NCI-H345 treated with DMSO at 0.1 percent for 48 hours (cell line): ENCODE results near the gene EPHA6.

Experiments used
- DNase-seq: peaks from one replicate; lab custom pipeline; 2025; ENCODE audit not compliant: unreplicated experiment; lab: John Stamatoyannopoulos, UW

Gene EPHA6

DNA sequence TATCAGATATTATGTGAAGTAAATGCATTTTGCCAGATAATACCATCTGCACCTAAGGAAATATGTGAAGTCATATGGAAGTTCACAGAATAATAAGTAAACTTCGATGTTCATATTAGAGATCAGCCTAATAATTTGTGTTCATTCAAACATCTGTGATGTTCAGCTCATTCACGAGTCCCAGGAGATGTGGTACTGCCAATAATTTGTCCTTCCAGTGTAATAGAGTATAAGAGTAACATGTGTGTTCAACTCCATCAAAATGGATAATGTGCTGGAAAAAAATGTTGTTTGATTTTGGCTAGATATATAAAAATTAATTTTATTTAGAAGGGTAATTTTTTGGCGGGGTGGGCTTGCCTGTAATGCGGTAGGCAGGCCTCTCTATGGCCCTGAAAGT, 874.7 kb downstream of the EPHA6 start:
- no peak for DNase-seq

DNA sequence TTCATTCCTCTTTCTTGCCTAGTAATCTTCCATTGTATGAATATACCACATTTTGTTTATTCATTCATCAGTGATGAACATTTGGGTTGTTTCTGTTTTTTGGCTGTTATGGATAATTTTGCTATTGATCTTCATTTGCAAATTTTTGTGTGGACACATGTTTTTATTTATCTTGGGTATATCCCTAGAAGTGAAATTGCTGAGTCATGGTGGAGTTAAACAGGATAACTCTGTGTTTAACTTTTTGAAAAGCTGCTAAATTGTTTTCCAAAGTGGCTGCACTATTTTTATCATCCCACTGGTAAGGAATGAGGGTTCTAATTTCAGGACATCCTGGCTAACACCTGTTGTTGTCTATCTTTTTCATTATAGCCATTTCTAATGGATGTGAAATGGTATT, 875.6 kb downstream of the EPHA6 start:
- no peak for DNase-seq

DNA sequence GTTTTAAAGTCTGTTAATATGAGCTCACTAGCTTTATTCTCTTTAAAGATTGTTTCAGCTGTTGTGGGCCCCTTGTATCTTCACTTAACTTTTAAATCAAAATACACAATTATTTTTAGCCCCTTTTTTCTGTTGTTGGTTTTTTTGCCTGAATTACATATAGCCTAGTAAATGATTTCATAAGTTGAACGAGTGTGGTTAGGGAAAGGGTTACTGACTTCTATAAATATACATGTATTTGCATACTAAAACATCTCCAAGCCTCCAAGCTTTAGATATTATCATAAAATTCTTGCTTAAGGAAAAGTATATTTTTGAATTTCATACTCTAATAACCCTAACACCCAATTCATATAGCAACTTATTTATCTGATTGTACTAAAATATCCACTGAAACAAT, 877.0 kb downstream of the EPHA6 start:
- DNase-seq = no peak

DNA sequence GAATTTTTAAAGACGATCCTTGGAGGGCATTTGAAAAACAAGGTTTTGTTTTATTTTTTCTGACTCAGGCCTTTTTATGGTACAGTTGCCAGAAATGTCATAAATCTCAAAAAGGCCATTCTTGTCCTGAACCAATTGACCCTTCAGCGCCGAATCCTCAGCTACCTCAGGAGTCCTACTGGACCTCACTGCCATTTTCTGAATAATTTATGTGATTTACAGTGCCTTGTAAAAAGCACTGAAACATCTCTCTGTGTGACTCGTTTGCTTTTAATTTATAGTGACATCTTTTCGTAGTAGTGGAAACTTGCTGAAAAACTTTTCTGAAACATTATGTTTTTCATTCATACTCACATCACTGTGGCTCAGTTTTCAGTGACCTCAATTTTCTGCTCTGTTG, 878.0 kb downstream of the EPHA6 start:
- DNase-seq = no peak

DNA sequence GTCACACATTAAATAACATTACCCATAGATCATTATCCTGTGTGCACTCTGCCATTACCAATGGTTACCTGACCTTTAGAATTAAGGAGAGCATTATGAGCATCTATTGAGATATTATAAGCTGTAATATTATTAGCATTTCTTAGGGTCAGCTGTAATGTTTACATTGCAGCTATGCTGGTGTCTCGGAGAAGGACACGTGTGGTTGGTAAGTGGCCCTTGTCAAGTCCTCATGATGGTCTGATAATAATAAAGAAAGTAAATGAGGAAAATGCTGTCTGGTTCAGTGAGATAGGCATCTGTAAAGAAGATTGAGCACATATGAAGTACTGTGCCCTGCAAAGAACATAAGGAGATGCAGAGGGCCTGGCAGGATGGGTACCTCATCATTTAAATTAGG, 878.4 kb downstream of the EPHA6 start:
- DNase-seq = no peak

DNA sequence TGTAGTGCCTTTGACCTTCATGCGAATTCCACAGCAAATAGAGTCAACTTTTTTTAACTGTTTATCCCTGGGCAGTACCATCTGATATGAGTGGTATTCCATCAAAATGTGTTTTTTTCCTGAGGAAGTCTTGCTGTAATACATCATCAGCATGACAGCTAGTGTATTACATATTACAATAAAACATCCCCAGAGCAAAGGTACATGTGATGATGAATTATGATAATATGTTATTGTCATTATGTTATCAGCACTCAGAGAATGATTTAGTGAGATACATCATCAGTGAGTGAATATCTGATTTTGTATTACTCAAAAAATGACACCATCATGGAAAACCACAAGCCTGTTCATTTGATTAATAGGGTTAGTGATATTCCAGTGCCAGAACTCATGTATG, 880.5 kb downstream of the EPHA6 start:
- DNase-seq = no peak

DNA sequence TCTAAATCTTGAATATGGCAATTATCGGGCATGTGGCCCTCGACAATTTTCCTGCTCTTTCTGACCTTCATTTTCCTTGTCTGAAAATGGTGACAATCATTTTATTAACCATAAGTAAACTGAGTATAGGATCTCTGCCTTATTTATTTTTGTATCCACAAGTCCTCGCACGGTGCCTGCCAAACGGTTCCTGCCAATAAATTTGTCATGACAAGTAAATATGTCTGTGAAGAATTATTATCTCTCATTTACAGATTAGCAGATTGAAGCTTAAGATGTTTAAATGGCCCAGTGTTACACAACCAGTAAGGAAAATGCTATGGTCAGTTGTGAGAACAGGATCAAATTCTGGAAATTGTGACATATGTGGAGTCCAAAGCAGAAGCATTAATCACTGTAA, 884.3 kb downstream of the EPHA6 start:
- DNase-seq = no peak

DNA sequence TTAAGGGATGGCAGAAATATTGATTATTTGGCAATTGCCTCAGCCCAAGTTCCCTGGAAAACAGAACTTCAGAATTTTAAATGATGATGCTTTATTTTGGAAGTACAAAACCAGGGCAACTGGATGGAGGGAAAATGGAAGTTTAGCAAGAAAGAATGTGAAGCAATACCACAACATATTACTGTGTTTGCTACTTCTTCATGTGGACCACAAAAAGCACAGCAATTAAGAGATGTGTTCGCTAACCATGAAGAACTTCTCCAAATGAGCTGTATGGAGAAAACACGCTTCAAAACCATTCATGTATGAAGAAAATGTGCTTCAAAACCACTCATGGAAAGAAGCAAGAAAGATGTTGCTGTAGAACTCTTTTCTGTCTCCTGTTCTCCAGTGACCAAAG, 885.5 kb downstream of the EPHA6 start:
- no peak for DNase-seq

DNA sequence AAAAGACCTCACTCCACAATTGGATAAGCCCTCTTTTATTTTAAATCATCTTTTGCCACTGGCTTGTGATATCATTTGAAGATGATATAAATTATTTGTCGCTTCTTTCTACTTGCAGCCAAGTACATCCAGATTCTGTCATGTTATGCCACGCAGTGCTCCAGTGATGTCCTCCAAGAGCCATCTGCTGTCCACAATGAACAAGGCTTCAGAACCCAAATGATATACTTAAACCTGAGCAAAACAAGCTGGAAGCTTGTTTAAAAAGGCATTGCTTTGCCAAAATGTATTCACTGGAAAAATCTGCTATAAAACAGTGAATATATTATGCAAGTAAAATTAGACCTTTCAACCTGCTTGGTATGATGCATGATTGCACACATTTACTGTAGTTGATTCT, 891.4 kb downstream of the EPHA6 start:
- DNase-seq = no peak

DNA sequence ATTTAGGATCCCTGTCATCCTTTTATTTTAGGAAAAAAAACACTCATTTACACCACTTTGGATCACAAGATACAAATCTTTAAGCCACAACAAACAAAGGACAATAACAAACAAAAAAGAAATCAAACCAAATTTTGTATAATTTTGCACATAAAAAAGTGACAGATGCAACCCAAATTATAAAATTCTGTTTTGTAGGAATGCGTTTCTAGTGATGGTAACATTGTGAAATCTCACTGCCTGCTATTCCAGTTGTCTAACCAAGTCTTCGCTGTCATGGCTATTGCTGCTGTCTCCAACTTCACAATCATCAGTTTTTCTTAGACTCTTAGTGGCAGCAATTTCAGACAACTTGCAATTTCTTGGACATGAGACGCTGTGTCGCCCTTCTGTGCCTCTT, 891.8 kb downstream of the EPHA6 start:
- no peak for DNase-seq

DNA sequence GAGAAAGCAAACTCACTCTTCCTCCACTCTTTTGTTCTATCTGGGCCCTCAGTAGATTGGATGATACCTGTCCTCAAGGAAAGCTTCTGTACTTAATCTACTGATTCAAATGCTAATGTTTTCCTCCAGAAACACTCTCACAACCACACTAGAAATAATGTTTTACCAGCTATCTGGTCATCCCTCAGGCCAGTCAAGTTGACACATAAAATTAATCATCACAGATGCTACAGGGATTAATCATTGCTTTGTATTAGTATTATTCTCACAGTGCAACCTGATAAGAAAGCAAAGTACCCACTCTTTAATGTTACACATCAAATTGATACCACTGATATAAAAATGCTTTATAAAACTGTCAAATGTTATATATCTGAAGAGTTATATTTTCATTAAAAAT, 897.3 kb downstream of the EPHA6 start:
- no peak for DNase-seq

DNA sequence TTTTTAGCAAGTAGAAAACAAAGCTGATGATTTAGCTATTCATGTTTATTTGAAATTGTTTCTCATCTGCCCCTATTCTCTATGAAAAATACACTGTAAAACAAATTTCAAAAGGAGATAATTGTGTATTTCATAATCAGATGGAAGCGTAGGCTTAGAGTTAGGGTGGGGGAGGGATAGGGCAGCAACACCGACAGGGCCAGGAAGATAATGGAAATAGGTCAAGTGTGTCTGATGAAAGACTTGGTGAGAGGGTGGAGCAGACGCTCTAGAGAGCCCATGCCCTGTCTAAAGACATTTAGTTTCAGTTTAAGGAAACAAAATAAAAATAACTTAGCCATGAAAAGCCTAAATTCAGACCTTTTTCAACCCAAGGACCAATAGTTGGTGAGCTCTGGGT, 898.5 kb downstream of the EPHA6 start:
- no peak for DNase-seq

DNA sequence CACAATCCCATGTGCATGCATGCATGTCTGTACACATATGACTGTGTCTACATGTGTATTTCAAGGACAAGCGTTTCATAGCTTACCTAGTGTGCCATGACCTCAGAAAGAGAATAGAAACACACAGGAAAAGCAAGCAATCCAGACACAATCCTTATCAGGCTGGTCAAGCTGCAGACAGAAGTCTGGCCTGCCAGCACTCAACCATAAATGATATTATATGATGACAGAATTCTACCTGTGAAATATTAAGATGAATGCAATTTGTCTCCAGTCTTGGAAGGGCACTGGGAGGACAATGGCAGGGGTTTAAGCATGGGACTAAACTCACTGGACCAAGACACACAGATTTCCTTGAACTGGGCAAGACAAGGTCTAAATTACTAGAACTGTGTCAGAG, 899.2 kb downstream of the EPHA6 start:
- DNase-seq = no peak

DNA sequence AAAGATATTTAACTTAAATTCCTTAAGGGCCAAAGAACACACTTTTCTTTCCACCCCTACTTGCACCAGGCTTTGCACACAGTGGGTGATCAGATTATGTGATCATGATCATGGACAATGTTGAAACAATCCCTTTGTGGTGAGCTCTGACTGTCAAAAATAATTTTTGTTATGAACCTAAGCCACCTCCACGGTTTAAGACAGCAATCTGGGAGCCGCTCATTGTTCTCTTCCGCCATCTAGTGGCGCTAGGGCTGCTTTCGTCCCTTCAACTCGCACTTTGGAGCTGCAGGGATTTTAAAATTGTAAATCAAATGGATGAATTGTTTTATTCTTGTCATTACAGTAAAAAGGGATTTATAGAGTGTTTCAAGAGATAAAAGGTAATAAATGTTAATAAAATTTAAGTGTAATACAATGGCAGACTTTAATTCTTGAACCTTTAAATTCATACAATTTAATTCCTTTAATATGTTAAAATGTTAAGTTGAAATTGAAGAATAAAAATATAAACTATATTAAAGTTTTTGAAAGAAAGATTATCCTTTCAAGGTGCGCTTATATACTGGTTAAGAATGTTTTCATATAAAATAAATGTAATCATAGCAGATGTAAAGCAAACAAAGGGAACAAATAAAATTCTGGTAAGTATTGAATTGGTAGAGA, 904.9 kb downstream of the EPHA6 start:
- peak; percentile 16 for DNase-seq

DNA sequence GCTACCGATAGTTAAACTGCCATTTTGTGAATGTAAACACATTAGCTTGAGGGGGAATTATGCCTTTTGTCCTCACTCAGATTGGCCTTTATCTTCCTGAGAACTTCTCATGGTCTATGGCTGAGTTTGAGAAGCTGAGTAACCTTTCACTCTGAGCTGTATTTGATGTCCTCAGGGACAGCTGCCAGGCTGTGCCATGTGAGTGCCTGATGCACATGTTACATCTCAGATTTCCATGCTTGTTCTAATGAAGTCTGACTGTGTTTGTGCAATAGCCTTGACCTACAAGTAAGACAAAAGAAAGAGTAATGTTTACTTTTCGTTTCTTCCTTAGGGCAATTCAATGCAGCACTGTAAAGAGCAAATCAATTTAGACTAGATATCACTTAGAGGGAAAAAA, 906.0 kb downstream of the EPHA6 start:
- DNase-seq = peak; percentile 66

DNA sequence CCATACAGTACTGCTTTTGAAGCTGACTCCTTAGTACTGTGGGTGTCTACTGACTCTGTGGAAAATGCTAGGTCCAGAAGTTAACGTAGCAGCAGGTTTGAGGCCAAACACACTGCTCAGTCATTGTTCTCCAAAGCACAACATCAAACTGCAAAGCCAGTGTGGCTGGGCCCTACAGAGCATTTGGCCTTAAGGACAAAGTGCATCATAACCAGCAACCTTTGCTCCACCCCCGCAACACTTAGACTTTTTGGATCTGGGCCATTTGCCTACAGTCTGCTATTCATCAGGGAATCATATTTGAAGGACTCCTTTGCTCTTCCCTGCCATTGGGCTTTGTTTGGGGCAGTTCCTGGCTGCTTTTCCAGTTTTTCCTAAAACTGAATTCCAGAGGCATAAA, 907.1 kb downstream of the EPHA6 start:
- no peak for DNase-seq

DNA sequence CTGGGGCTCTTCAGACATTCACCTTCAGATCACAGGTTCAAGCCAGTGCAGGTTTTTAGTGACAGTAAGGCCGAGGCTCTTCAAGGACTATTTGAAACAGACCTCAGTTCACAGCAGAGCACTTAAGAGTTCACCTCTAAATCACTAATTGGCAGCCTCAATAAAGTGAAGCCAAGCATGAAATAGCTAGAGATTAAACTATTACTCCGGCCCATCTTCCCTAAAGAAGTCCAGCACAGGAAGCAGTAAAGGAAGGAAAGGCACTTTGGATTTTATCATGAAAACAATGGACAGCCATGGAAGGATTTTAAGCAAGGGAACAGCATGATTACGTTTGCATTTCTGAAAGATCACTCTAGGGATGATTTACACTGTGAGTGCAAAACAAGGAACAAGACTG, 922.5 kb downstream of the EPHA6 start:
- DNase-seq = no peak

DNA sequence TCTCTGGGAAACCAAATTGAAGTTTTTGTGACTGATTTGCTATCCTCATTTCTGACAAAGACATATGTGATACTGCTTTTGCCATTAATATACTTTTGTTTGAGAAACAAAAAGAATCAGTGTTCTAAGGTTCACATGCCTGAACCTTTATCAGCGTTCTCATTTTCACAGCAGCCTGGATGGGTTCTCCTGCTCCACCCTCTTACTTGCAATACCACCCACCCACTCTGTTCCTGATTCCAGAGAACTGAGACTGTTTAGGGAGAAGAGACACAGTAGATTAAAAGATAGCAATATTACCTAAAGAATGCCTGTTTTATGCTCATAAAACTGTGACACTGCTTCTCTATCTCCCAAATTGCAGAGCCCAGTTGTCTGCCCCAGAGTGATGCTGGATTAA, 924.4 kb downstream of the EPHA6 start:
- DNase-seq = no peak

DNA sequence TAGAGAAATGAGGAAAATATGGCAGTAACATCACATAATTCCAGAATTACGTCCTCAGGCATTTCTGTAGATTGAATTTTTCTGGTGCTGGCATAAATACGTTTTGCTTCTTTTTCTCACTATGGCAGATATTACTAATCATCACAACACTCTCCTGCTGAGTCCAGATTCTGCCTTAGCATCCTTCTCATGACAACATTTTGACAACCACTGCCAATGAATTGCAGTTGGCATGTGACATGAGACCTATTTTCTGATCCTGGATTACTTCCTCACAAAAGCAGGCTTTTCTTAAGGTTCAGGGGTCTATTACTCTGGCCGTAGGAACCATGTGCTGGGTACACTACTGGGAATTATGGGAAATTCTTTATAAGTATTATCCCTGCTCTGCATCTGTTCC, 927.6 kb downstream of the EPHA6 start:
- no peak for DNase-seq

DNA sequence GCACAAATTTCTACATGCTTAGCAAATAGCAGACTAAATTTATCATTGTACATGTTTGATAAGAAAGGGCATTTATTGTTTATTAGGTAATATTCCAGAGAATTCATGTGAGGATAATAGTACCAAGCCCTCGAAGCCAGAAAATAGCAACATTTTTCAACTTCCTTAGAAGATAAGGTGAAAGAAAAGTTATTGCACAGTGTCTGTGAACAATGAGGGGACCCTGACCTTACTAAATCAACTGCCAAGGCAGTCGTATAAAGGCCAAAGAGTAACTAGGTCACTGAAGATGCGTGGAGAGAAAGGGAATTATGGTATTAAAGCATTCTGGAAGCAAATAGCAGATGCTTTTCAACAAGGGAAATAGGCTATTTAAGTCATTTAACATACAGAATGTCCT, 929.9 kb downstream of the EPHA6 start:
- DNase-seq = no peak

DNA sequence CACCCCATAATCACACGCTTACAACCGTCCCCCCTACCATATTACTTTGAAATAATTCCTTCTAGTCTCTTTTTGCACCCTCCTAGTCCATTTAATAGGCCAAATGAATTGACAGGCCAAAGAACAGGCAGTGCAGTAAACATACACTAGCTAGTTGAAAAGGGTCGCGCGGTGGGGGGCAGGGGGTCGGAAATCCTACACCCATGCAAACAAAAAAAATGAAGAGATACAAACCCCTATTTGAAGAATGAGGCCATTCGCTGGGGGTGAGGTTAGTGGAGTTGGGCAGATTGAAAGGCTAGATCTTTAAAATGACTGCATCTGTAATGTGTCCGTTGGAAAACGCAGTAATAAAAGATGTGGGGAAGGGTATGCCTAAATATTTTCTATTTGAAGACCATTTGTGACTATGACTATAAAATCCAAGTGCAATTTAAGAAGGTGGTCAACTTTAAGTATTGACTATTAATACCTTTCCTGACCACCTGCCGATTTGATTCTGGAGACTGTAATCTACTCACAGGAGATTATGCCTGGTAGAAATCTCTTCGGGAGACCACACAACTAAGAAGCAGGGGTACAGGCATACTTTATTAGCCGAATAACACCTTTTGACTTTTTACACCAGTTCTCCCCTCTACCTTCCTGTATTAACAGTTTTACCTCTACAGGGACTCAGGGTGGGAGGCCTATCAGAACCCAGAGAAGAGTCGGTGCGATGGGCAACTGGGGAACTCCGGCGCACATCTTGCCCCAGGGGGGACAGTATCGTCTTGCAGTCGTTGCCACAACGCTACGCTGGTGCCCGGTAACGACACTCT, 949.4 kb downstream of the EPHA6 start:
- no peak for DNase-seq

DNA sequence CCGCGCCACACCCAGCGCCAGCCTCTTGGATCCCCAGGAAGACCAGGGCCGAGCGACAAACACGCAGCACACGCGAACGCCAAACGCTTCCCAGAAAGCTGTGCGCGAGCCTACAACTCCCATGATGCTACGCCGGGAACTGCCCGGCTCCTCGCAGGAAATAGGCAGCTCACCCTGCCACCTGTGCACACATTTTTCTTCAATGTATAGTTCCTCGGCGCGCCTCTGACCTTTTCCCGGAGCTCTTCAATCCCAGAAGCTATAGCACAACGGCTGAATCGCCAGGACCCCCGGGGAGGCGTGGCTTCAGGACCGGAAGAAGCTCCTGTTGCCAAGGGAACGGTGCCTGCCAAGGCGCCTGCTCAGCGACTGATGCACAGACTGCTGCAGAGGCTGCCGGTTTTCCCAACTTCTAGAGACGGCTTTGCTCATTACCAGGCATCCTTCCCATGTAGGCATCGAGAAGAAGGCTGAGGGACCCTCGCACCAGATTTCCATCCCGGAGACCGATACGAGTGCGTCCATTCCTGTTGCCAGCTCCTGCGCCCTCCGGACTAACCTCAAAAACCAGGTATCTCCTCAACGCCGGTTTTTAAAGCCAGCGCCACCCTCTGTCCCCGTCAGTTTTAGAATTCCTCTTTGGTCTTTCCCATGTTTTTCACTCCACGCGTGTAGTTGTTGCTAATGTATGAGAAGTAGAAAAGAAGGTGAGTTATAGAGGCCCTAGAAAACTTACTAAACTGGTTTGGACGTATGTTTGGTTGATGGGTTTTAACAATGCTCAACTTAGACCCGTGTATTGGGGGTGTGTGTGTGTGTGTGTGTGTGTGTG, 950.2 kb downstream of the EPHA6 start, which contains the start of gene ARL6:
ARL6 (plus strand) TSS at position 352 of the 832 bp plus-strand sequence. CDS start 3,350 bp downstream, outside the sequence.
- DNase-seq = peak; percentile 59
